Aortic smooth muscle cell (primary cell): ENCODE measurements around the gene MBD3L2B. TPM values are rescaled to one million over a fixed set of nuclear protein-coding genes. Genes with fewer than 3 reads are reported as not detected.

Experiments used
- total RNA-seq: library from RNA; depleted of rRNA; stranded (reverse); fragments of >200 nt; gene quantifications from 2 replicates; pipeline ENCODE4 v1.2.3, GENCODE V29; 2014

Gene MBD3L2B
- not detected in 2 replicates for total RNA-seq

DNA sequence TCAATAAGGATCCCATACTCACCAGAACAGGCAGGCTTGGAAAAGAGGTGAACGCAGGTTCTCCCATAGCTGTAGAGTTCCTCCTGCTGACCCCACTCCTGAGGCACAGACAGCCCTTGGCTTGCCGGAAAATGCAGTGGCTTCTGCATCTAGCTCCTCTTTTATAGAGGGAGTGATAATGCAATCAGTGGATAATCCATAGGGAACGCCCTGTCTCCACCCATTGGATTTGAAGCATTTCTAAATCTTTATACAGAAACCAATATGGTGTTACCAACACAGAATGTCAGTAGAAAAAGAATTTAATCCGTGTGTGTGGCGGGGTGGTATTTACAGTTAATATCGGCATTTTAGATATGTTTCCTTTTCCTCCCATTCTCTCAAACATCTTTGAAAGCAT is at the start of gene MBD3L2B:
Gene MBD3L2B, minus strand, starts transcription at position 101 of the 400 bp plus-strand sequence. Its CDS starts 34 bp downstream, at position 67.

DNA sequence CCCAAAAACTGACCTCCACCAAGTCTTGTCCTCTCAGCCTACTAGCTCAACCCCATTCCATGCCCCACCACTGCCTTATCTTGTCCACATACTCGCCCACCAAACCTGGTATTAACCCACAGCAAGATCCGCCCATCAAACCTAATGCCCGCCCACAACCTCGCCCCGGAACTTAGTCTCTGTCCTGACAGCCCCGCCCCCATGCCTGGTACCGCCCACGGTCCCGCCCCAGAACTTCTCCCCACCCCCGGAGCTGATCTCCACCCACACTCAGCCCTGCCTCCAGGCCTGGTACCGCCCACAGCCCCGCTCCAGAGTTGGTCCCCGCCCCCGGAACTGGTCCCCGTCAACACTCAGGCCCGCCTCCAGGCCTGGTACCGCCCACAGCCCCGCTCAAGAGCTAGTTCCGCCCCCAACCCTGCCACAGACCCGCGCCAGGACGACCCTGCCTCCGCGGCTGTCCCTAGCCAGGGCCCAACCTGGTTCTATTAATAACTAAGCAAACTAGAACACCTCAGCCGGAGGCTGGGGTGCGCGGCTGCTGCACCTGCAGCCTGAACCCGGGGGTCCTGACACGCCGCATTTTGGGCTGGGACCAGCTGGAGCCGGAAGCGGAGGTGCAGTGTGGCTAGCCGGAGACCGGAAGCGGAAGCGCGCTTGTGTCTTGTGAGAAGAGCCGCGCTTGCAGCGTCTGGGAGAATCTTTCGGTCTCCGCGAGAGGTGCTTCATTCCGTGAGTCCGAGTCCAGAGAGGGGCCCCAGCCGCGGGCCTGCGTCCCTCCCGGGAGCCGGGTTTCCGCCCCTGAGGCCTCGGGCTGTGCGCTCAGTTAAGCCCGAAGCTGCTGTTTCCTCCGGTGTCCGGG is 48.0 kb upstream of the MBD3L2B start, which contains the start of gene ZNF557:
Gene ZNF557, plus strand, starts transcription at position 662 of the 862 bp plus-strand sequence. CDS start 5,372 bp downstream, outside the sequence.

DNA sequence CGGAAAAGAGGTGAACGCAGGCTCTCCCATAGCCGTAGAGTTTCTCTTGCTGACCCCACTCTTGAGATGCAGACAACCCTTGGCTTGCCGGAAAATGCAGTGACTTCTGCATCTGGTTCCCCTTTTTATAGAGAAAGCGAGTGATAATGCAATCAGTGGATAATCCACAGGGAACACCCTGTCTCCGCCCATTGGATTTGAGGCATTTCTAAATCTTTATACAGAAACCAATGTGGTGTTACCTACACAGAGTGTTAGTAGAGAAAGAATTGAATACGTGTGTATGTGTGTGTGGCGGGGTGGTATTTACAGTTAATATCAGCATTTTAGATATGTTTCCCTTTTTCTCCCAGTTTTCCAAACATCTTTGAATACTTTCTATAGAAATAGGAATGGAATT is 37.3 kb upstream of the MBD3L2B start, which contains the start of gene MBD3L3:
Gene MBD3L3, minus strand, starts transcription at position 101 of the 400 bp plus-strand sequence. Its CDS starts 71 bp downstream, at position 30.

GRCh38 chr19:7049021-7049420 is 27.8 kb upstream of the MBD3L2B start, which contains the start of gene MBD3L2:
Gene MBD3L2 (plus strand): TSS chr19:7049321. CDS start chr19:7049374, 53 bp downstream.

DNA sequence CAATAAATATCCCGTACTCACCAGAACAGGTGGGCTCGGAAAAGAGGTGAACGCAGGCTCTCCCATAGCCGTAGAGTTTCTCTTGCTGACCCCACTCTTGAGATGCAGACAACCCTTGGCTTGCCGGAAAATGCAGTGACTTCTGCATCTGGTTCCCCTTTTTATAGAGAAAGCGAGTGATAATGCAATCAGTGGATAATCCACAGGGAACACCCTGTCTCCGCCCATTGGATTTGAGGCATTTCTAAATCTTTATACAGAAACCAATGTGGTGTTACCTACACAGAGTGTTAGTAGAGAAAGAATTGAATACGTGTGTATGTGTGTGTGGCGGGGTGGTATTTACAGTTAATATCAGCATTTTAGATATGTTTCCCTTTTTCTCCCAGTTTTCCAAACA is 18.8 kb upstream of the MBD3L2B start, which contains the start of gene MBD3L4:
Gene MBD3L4, minus strand, starts transcription at position 101 of the 400 bp plus-strand sequence. Its CDS starts 35 bp downstream, at position 66.

GRCh38 chr19:7030278-7030677 is 9.0 kb upstream of the MBD3L2B start, which contains the start of gene MBD3L5:
Gene MBD3L5 (plus strand): TSS chr19:7030578. CDS start chr19:7030612, 34 bp downstream.

Other genes starting within 250 kb of the MBD3L2B start
- gene VAV1, start 248.7 kb downstream of the MBD3L2B start, total RNA-seq, result not detected in 2 replicates
- not detected in 2 replicates for gene ADGRE1, start 133.9 kb downstream of the MBD3L2B start, total RNA-seq
- not detected in 2 replicates for gene MBD3L5, start 9.1 kb upstream of the MBD3L2B start, total RNA-seq
- gene MBD3L4, start 18.7 kb upstream of the MBD3L2B start, total RNA-seq, result not detected in 2 replicates
- not detected in 2 replicates for gene MBD3L2, start 27.9 kb upstream of the MBD3L2B start, total RNA-seq
- not detected in 2 replicates for gene MBD3L3, start 37.2 kb upstream of the MBD3L2B start, total RNA-seq
- gene ZNF557, start 48.3 kb upstream of the MBD3L2B start, total RNA-seq, result 18.5 and 21.1 TPM in 2 replicates